ENCODE data around the gene TRAPPC3L. TPM values are rescaled to one million over a fixed set of nuclear protein-coding genes. Genes with fewer than 3 reads are reported as not detected.
A peak's percentile ranks its signal among the peaks of the same experiment; 100 is the strongest.

TRAPPC3L gene
- total RNA-seq, 2 experiments from 2014 or later, result not detected

DNA sequence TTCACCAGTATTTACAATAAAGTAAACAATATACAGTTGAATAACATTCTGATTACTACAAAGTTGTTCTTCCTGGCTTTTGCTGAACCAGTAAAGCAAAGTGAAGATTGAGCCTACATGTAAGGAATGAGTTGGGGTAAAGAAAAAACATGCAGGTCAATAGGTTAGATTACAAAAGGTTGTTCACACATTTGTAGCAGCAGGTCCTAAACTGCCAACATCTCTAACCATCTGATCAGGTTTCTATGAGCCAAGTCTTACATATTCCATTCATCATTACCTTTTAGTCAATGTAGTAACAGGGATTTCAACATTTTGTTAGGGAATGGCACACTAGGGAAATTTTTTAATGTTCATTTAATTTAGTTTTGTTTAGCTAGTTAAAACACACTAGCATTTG is 93.6 kb downstream of the TRAPPC3L start:
- Mint-ChIP-seq H3K4me3 (no peak overlapping the region), H3K36me3 (ENCODE audit: low read depth) (no peaks in the 10 kb centered on the region), H3K27me3 (peaks cover 7% of the 10 kb centered on the region), H3K27ac (no peak overlapping the region), H3K9me3 (no peaks in the 10 kb centered on the region), H3K4me1 (ENCODE audit: low read depth) (no peaks in the 10 kb centered on the region)
- Histone ChIP-seq H3K4me1 (ENCODE audit: insufficient read depth, low read length) (no peaks in the 10 kb centered on the region), H3K27me3 (ENCODE audit: control insufficient read depth in 1 of 2, insufficient read depth in 2 of 2, low read length in 2 of 2) (no peaks in the 10 kb centered on the region), H3K4me3 (ENCODE audit: low read length) (no peak overlapping the region), H3K9me3 (ENCODE audit: control insufficient read depth in 1 of 2, insufficient read depth in 1 of 2, low read length in 2 of 2) (no peaks in the 10 kb centered on the region), H3K27ac (ENCODE audit: low read depth in 1 of 2, low read length in 2 of 2) (no peak overlapping the region), H3K36me3 (ENCODE audit: insufficient read depth, low read length) (no peaks in the 10 kb centered on the region)
- ChIA-PET CTCF (no interaction called here), POLR2A (no interaction called here)
- DNase-seq (no peak), ATAC-seq (ENCODE audit: poor library complexity) (no peak)
- intact Hi-C loops (cut with DNase I, micrococcal nuclease), result no loop called here
- TF ChIP-seq, protein P1, sequence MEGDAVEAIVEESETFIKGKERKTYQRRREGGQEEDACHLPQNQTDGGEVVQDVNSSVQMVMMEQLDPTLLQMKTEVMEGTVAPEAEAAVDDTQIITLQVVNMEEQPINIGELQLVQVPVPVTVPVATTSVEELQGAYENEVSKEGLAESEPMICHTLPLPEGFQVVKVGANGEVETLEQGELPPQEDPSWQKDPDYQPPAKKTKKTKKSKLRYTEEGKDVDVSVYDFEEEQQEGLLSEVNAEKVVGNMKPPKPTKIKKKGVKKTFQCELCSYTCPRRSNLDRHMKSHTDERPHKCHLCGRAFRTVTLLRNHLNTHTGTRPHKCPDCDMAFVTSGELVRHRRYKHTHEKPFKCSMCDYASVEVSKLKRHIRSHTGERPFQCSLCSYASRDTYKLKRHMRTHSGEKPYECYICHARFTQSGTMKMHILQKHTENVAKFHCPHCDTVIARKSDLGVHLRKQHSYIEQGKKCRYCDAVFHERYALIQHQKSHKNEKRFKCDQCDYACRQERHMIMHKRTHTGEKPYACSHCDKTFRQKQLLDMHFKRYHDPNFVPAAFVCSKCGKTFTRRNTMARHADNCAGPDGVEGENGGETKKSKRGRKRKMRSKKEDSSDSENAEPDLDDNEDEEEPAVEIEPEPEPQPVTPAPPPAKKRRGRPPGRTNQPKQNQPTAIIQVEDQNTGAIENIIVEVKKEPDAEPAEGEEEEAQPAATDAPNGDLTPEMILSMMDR (IDR thresholded peaks at IDR 0.05), result no peak

DNA sequence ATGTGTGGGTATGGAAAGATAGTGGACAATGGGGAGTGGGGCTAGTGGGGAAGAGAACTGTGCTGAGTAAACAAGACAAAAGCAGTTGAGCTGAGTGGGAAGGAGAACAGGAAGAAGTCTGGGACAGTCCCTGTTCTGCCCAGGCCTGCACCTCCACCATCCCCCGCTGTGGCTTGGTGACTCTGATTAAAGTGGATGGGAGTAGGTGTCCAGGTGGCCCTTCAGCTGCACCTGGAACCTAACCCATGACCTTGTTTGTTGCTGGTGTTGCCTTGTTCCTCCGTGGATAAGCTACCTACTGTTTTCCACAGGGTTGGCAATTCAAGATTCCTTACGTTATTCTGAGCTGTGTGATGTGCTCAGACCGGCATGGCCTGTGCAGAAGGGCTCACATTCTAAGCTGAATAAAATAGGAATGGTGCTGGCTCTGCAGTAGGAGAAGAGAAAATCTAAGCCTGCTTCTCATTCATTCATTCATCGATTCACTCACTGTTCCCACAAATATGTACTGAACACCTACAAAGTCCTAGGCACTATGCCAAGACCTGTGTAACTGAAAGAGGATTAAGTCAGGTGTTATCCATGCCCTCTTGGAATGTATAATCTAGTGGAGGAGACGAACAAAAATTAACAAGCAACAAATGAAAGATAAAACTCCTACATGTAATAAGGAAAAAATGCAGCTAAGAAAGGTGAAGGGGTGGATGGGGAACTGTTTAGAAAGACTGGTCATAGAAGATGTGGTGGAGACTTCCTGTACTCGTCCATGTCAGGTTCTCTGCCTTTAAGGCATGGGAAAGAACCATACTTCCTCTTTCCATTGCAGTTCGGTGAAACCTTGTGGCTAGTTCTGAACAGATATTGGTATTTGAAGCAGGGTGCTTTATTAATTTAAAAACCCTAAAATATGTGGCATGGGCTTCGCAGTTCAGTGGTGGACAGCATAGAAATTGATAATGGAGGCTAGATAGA is 94.4 kb downstream of the TRAPPC3L start:
- TF ChIP-seq, protein P1 (IDR thresholded peaks at IDR 0.05), result no peak
- Mint-ChIP-seq H3K27ac (no peak overlapping the region), H3K9me3 (no peaks in the 10 kb centered on the region), H3K36me3 (ENCODE audit: low read depth) (no peaks in the 10 kb centered on the region), H3K4me3 (no peak overlapping the region), H3K4me1 (ENCODE audit: low read depth) (no peaks in the 10 kb centered on the region), H3K27me3 (peaks cover 7% of the 10 kb centered on the region)
- intact Hi-C loops (cut with DNase I, micrococcal nuclease), result no loop called here
- Histone ChIP-seq H3K36me3 (ENCODE audit: insufficient read depth, low read length) (no peaks in the 10 kb centered on the region), H3K4me3 (ENCODE audit: low read length) (no peak overlapping the region), H3K9me3 (ENCODE audit: control insufficient read depth in 1 of 2, insufficient read depth in 1 of 2, low read length in 2 of 2) (no peaks in the 10 kb centered on the region), H3K4me1 (ENCODE audit: insufficient read depth, low read length) (no peaks in the 10 kb centered on the region), H3K27ac (ENCODE audit: low read depth in 1 of 2, low read length in 2 of 2) (no peak overlapping the region), H3K27me3 (ENCODE audit: control insufficient read depth in 1 of 2, insufficient read depth in 2 of 2, low read length in 2 of 2) (no peaks in the 10 kb centered on the region)
- POLR2A ChIA-PET, result interaction anchor here (0.7 kb wide), 1 partner anchor 120 kb away, joined by 3 read pairs; the partner anchor contains the start of gene RWDD1
- CTCF ChIA-PET, result no interaction called here
- ATAC-seq (ENCODE audit: poor library complexity) (no peak), DNase-seq (peak in 2 of 14 experiments; percentile 31 to 39)

DNA sequence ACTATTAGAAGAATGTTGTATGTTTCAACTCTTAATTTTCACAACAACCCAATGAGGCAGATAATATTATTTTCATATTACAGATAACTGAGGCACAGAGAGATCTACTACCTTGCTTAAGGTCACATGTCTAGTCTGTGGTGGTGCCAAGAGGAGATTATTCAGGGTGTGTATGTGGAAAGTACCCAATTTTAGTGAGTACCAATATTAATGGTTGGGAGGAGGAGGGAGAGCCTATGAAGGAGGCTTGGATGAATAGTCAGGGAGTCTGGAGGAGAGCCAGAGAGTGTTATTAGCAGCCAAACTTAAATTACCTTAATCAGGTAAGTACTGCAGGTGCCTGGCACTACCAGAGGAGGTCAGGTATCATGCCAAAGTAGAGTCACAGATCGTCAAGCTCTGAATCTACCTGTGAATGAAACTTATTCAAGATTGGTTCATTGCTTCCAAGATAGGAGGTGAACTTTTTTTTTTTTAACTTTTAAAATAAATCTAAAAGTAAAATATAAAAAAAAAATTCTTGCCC is 95.2 kb downstream of the TRAPPC3L start:
- Histone ChIP-seq H3K27me3 (ENCODE audit: control insufficient read depth in 1 of 2, insufficient read depth in 2 of 2, low read length in 2 of 2) (no peaks in the 10 kb centered on the region), H3K4me3 (ENCODE audit: low read length) (no peak overlapping the region), H3K4me1 (ENCODE audit: insufficient read depth, low read length) (peaks cover under 1% of the 10 kb centered on the region), H3K9me3 (ENCODE audit: control insufficient read depth in 1 of 2, insufficient read depth in 1 of 2, low read length in 2 of 2) (no peaks in the 10 kb centered on the region), H3K36me3 (ENCODE audit: insufficient read depth, low read length) (no peaks in the 10 kb centered on the region), H3K27ac (ENCODE audit: low read depth in 1 of 2, low read length in 2 of 2) (no peak overlapping the region)
- H3K9me3 Mint-ChIP-seq, result no peaks in the 10 kb centered on the region
- ATAC-seq (ENCODE audit: poor library complexity) (no peak), DNase-seq (no peak)
- H3K36me3 Mint-ChIP-seq (ENCODE audit: low read depth), result no peaks in the 10 kb centered on the region
- POLR2A ChIA-PET, result interaction anchor here (0.7 kb wide), 1 partner anchor 121 kb away, joined by 3 read pairs; the partner anchor contains the start of gene RWDD1
- H3K27ac Mint-ChIP-seq, result no peak overlapping the region
- TF ChIP-seq, protein P1 (IDR thresholded peaks at IDR 0.05), result no peak
- no peaks in the 10 kb centered on the region for H3K4me1 Mint-ChIP-seq (ENCODE audit: low read depth)
- H3K4me3 Mint-ChIP-seq, result no peak overlapping the region
- peaks cover 4% of the 10 kb centered on the region for H3K27me3 Mint-ChIP-seq
- intact Hi-C loops (cut with DNase I, micrococcal nuclease), result no loop called here
- CTCF ChIA-PET, result no interaction called here

Data from CD4-positive, alpha-beta T cell (primary cell).